HCT116 (cell line): Measurements from ENCODE around the gene DRC7. TPM values are rescaled to one million over a fixed set of nuclear protein-coding genes. Genes with fewer than 3 reads are reported as not detected.

Experiments used
- ATAC-seq: fragments of 200-7000 bp; cut with Tn5 transposase; 2 replicates; pipeline ENCODE4 v1.9.1; 2020; ENCODE audit warnings: mild to moderate bottlenecking, moderate library complexity
- BruUV-seq: library from RNA; stranded (reverse); fragments of 400-500 nt; replicated peaks from 2 replicates; lab custom pipeline; 2021; lab: Mats Ljungman, UMichigan
- CTCF ChIA-PET: fragments of 300-600 bp; sonication (Branson Sonifier 250); formaldehyde crosslinking; loops from one replicate; lab custom pipeline; 2021; ENCODE audit warnings: antibody characterized with exemption; lab: Charles Lee
- POLR2A ChIA-PET: fragments of 300-600, 350-600 bp; sonication (Branson Sonifier 250); formaldehyde crosslinking; loops from one replicate; lab custom pipeline; 2021; ENCODE audit warnings: antibody characterized with exemption; lab: Charles Lee
- RAD21 ChIA-PET, 2 experiments: fragments of 300-600 bp; sonication (Branson Sonifier 250); formaldehyde crosslinking; loops; one replicate each; lab custom pipeline; 2023; ENCODE audit warnings: low total read pairs in 2 of 2; ENCODE audit not compliant: uncharacterized antibody in 2 of 2, unreplicated experiment in 2 of 2, low non-redundant PET in 1 of 2; lab: Charles Lee
- DNase-seq: peaks from one replicate; pipeline ENCODE4 v3.0.0-alpha.2; 2010; ENCODE audit warnings: low read depth, low spot score
- H2AFZ ChIP-seq: fragments of 200-600 bp; shearing (Covaris generic), sonication (generic); 2 replicates; pipeline ENCODE4 v1.6.1; 2017; ENCODE audit warnings: low read depth, mixed run types, mixed read lengths, antibody characterized with exemption, low read length; ENCODE audit not compliant: poor library complexity, severe bottlenecking
- H3K27ac ChIP-seq: 2 replicates; pipeline ENCODE4 v1.5.1; 2012; ENCODE audit warnings: low read depth, low read length
- H3K27me3 ChIP-seq: fragments of 200-600 bp; sonication (generic); 2 replicates; pipeline ENCODE4 v1.6.1; 2016; ENCODE audit warnings: mixed run types, low read length, mixed read lengths; ENCODE audit not compliant: insufficient read depth
- H3K36me3 ChIP-seq, 2 experiments: fragments of 200-500 bp in 1 of 2; fragments of 200-600 bp in 1 of 2; sonication (Bioruptor generic) in 1 of 2; sonication (generic) in 1 of 2; 2 replicates each; pipeline versions ENCODE4 v1.5.1 to v1.6.1; 2014 to 2016; ENCODE audit warnings: low read length in 2 of 2, inconsistent platforms in 1 of 2, mixed read lengths in 1 of 2, mixed run types in 1 of 2; ENCODE audit not compliant: insufficient read depth in 2 of 2, control insufficient read depth in 1 of 2
- H3K4me1 ChIP-seq, 2 experiments: fragments of 200-600 bp in 1 of 2; sonication (generic) in 1 of 2; 2 replicates each; pipeline versions ENCODE4 v1.5.1 to v1.6.1; 2012 to 2017; ENCODE audit warnings: low read length in 2 of 2, inconsistent platforms in 1 of 2, mild to moderate bottlenecking in 1 of 2, mixed read lengths in 1 of 2, mixed run types in 1 of 2, moderate library complexity in 1 of 2; ENCODE audit not compliant: insufficient read depth in 2 of 2, control insufficient read depth in 1 of 2
- H3K4me2 ChIP-seq: fragments of 200-600 bp; sonication (generic); 2 replicates; pipeline ENCODE4 v1.6.1; 2017; ENCODE audit warnings: mixed run types, low read length, mixed read lengths
- H3K4me3 ChIP-seq, 2 experiments: fragments of 200-600 bp in 1 of 2; sonication (generic) in 1 of 2; replicated peaks in 1 of 2; 2 replicates each; pipeline ENCODE4 v1.5.1; 2011 to 2016; ENCODE audit warnings: low read length in 2 of 2, control low read depth in 1 of 2, low read depth in 1 of 2, mild to moderate bottlenecking in 1 of 2, mixed read lengths in 1 of 2, mixed run types in 1 of 2
- H3K79me2 ChIP-seq: fragments of 200-600 bp; sonication (generic); 2 replicates; pipeline ENCODE4 v1.6.1; 2017; ENCODE audit warnings: mild to moderate bottlenecking, mixed run types, low read length, moderate library complexity, mixed read lengths; ENCODE audit not compliant: insufficient read depth
- H3K9ac ChIP-seq: fragments of 200-600 bp; sonication (generic); 2 replicates; pipeline ENCODE4 v1.6.1; 2016; ENCODE audit warnings: low read length, mixed read lengths
- H3K9me2 ChIP-seq: fragments of 200-600 bp; sonication (generic), shearing (Covaris generic); 2 replicates; pipeline ENCODE4 v1.6.1; 2017; ENCODE audit warnings: mixed run types, mild to moderate bottlenecking, moderate library complexity; ENCODE audit not compliant: insufficient read depth
- H3K9me3 ChIP-seq, 2 experiments: fragments of 200-500 bp in 1 of 2; fragments of 200-600 bp in 1 of 2; sonication (Bioruptor generic) in 1 of 2; sonication (generic) in 1 of 2; 2 replicates each; pipeline ENCODE4 v1.6.1; 2014 to 2017; ENCODE audit warnings: low read length in 2 of 2, mixed read lengths in 2 of 2, inconsistent platforms in 1 of 2, low read depth in 1 of 2, mild to moderate bottlenecking in 1 of 2, mixed run types in 1 of 2, moderate library complexity in 1 of 2; ENCODE audit not compliant: control insufficient read depth in 1 of 2, insufficient read depth in 1 of 2
- H4K20me1 ChIP-seq: fragments of 200-600 bp; sonication (generic), shearing (Covaris generic); 2 replicates; pipeline ENCODE4 v1.6.1; 2017; ENCODE audit warnings: mixed run types, mild to moderate bottlenecking, moderate library complexity; ENCODE audit not compliant: insufficient read depth
- EGR1 ChIP-seq: IDR thresholded peaks from 2 replicates; pipeline ENCODE4 v1.6.1; 2012; ENCODE audit warnings: low read depth
- EZH2 ChIP-seq: fragments of 200-600 bp; sonication (generic); IDR thresholded peaks from 2 replicates; pipeline ENCODE4 v1.6.1; 2017; ENCODE audit warnings: antibody characterized with exemption, mixed run types
- EZH2phosphoT487 ChIP-seq: fragments of 200-600 bp; IDR thresholded peaks from 2 replicates; pipeline ENCODE4 v1.6.1; 2018; ENCODE audit warnings: antibody characterized with exemption, borderline replicate concordance
- JUND ChIP-seq: IDR thresholded peaks from 2 replicates; pipeline ENCODE4 v1.6.1; 2012
- POLR2A ChIP-seq: IDR thresholded peaks from 2 replicates; pipeline ENCODE4 v1.7.0; 2011; ENCODE audit warnings: borderline replicate concordance; ENCODE audit not compliant: insufficient read depth, insufficient read length; ENCODE audit errors: extremely low read depth
- POLR2AphosphoS5 ChIP-seq: IDR thresholded peaks from 2 replicates; pipeline ENCODE4 v1.6.1; 2011; ENCODE audit warnings: mild to moderate bottlenecking, low read depth, low read length, moderate library complexity
- SP1 ChIP-seq: IDR thresholded peaks from 2 replicates; pipeline ENCODE4 v1.6.1; 2012; ENCODE audit warnings: low read depth
- ZNF274 ChIP-seq: fragments of 200-500 bp; sonication (Bioruptor generic); IDR thresholded peaks from 2 replicates; pipeline ENCODE4 v1.6.1; 2014; ENCODE audit warnings: mild to moderate bottlenecking, low read depth, low read length, inconsistent platforms
- intact Hi-C: fragments of 100-400 bp; cut with micrococcal nuclease; formaldehyde crosslinking; loops from 2 replicates; pipeline ENCODE4 v1.10.0; 2022
- total RNA-seq: library from RNA; stranded (reverse); gene quantifications from one replicate; pipeline ENCODE4 v1.2.1, GENCODE V29; 2021; ENCODE audit not compliant: unreplicated experiment
- TF ChIP-seq, protein P1 (sequence below): IDR thresholded peaks from 2 replicates; pipeline ENCODE4 v1.6.1; 2012; ENCODE audit warnings: low read depth
- TF ChIP-seq, protein P2 (sequence below): IDR thresholded peaks from 2 replicates; pipeline ENCODE4 v1.6.1; 2012

The DRC7 gene
- total RNA-seq, 1 experiment from 2014 or later = 0.91 TPM

DNA sequence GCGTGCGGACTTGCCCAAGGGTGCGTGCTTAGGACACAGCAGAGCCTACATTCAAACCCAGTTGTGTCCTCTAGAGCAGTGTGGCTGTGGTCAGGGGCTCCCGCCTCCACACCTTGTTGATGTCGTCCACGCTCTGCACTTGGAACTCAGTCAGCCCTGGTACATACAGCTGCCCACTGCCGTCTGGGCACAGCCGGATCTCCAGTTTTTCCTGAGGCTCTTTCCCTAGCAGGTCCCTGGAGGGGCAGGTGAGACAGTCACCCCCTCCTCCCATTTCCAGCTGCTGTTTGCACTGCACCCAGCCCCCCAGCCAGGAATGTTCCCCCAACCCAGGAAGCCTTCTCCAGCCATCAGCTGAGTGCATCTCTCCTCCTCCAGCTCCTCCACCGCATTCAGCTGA lies 66.7 kb downstream of the DRC7 start:
- no peak for DNase-seq
- Histone ChIP-seq H3K9me3 (no peaks in the 10 kb centered on the region), H2AFZ (no peak overlapping the region), H4K20me1 (no peaks in the 10 kb centered on the region), H3K79me2 (no peaks in the 10 kb centered on the region), H3K27me3 (no peaks in the 10 kb centered on the region), H3K9me2 (no peaks in the 10 kb centered on the region), H3K27ac (no peak overlapping the region), H3K4me1 (peaks cover 15 to 29% of the 10 kb centered on the region in 2 experiments), H3K36me3 (0 out of 4 replicates have a peak, but pooled peaks cover 0 to 5% of the 10 kb centered on the region in 2 experiments), H3K4me3 (no peak overlapping the region), H3K4me2 (no peak overlapping the region), H3K9ac (no peak overlapping the region)
- BruUV-seq = no TSS peak
- ChIA-PET RAD21 (no interaction called here), POLR2A (no interaction called here), CTCF (interaction anchor here (0.7 to 1.3 kb wide), 2 partner anchors 26 to 35 kb away, joined by 3 to 4 read pairs; partner anchors contain the start of gene KATNB1)
- ATAC-seq = no peak
- intact Hi-C loops = no loop called here
- no peak for TF ChIP-seq JUND
- TF ChIP-seq, protein P1, sequence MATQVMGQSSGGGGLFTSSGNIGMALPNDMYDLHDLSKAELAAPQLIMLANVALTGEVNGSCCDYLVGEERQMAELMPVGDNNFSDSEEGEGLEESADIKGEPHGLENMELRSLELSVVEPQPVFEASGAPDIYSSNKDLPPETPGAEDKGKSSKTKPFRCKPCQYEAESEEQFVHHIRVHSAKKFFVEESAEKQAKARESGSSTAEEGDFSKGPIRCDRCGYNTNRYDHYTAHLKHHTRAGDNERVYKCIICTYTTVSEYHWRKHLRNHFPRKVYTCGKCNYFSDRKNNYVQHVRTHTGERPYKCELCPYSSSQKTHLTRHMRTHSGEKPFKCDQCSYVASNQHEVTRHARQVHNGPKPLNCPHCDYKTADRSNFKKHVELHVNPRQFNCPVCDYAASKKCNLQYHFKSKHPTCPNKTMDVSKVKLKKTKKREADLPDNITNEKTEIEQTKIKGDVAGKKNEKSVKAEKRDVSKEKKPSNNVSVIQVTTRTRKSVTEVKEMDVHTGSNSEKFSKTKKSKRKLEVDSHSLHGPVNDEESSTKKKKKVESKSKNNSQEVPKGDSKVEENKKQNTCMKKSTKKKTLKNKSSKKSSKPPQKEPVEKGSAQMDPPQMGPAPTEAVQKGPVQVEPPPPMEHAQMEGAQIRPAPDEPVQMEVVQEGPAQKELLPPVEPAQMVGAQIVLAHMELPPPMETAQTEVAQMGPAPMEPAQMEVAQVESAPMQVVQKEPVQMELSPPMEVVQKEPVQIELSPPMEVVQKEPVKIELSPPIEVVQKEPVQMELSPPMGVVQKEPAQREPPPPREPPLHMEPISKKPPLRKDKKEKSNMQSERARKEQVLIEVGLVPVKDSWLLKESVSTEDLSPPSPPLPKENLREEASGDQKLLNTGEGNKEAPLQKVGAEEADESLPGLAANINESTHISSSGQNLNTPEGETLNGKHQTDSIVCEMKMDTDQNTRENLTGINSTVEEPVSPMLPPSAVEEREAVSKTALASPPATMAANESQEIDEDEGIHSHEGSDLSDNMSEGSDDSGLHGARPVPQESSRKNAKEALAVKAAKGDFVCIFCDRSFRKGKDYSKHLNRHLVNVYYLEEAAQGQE = no peak
- no peak for TF ChIP-seq EGR1
- no peak for TF ChIP-seq POLR2AphosphoS5
- TF ChIP-seq EZH2phosphoT487 = no peak
- no peak for TF ChIP-seq ZNF274
- TF ChIP-seq POLR2A = no peak
- no peak for TF ChIP-seq EZH2
- TF ChIP-seq, protein P2, sequence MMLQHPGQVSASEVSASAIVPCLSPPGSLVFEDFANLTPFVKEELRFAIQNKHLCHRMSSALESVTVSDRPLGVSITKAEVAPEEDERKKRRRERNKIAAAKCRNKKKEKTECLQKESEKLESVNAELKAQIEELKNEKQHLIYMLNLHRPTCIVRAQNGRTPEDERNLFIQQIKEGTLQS = no peak
- no peak for TF ChIP-seq SP1
